Effector memory CD4-positive, alpha-beta T cell (primary cell): ENCODE measurements around the gene ULBP1.
"Not testable (repeated sequence)": the region's sequence is repeated elsewhere in the genome, so short reads cannot be mapped to it uniquely, and the experiment has no call there.

Experiments used
- DNase-seq, 3 donors: peaks; one replicate each; pipeline ENCODE4 v3.0.0-alpha.2; 2020
- H3K27ac ChIP-seq: 2 replicates; pipeline ENCODE4 v1.7.0; 2013; ENCODE audit warnings: mild to moderate bottlenecking, low read length, moderate library complexity; ENCODE audit not compliant: insufficient read depth, poor library complexity, severe bottlenecking
- H3K27me3 ChIP-seq: replicated peaks from 2 replicates; pipeline ENCODE4 v1.7.0; 2013; ENCODE audit warnings: mild to moderate bottlenecking, low read length; ENCODE audit not compliant: insufficient read depth, control insufficient read depth, poor library complexity, severe bottlenecking
- H3K36me3 ChIP-seq: 2 replicates; pipeline ENCODE4 v1.7.0; 2013; ENCODE audit warnings: mild to moderate bottlenecking, low read length, moderate library complexity; ENCODE audit not compliant: control insufficient read depth, insufficient read depth
- H3K4me1 ChIP-seq: 2 replicates; pipeline ENCODE4 v1.7.0; 2013; ENCODE audit warnings: low read length, mild to moderate bottlenecking; ENCODE audit not compliant: control insufficient read depth, insufficient read depth, poor library complexity, severe bottlenecking
- H3K4me3 ChIP-seq: 2 replicates; pipeline ENCODE4 v1.7.0; 2013; ENCODE audit warnings: low read length, low read depth, mild to moderate bottlenecking; ENCODE audit not compliant: insufficient read depth, poor library complexity, severe bottlenecking
- H3K9me3 ChIP-seq: 2 replicates; pipeline ENCODE4 v1.7.0; 2013; ENCODE audit warnings: mild to moderate bottlenecking, low read length, moderate library complexity; ENCODE audit not compliant: control insufficient read depth

The ULBP1 gene

GRCh38 chr6:149933036-149933435 lies 30.7 kb upstream of the ULBP1 start:
- Histone ChIP-seq H3K4me3 (no peak overlapping the region), H3K36me3 (no peaks in the 10 kb centered on the region), H3K9me3 (no peaks in the 10 kb centered on the region), H3K4me1 (no peaks in the 10 kb centered on the region), H3K27me3 (peaks cover 54% of the 10 kb centered on the region), H3K27ac (no peak overlapping the region)
- DNase-seq = no peak

DNA sequence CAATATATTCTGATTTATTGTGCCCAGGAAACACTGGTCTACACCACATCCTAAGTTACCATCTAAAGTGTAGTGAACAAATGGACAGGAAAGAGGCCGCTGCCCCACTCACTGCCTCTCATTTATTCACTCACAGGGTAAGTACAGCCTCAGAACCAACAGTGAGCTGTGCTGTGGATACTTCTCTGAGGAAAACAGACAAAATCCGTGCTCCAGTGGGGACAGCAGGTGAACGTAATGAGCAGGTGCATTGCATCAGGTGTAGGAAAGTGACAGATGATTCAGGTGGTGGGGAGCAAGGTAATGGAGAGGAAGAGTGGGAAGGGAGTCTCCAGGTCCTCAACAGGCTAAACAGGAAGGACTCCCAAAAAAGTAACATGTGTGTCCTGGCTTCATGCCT lies 30.3 kb upstream of the ULBP1 start:
- Histone ChIP-seq H3K4me1 (peaks cover 4% of the 10 kb centered on the region), H3K36me3 (no peaks in the 10 kb centered on the region), H3K4me3 (no peak overlapping the region), H3K9me3 (no peaks in the 10 kb centered on the region), H3K27me3 (peaks cover 58% of the 10 kb centered on the region), H3K27ac (no peak overlapping the region)
- no peak for DNase-seq

DNA sequence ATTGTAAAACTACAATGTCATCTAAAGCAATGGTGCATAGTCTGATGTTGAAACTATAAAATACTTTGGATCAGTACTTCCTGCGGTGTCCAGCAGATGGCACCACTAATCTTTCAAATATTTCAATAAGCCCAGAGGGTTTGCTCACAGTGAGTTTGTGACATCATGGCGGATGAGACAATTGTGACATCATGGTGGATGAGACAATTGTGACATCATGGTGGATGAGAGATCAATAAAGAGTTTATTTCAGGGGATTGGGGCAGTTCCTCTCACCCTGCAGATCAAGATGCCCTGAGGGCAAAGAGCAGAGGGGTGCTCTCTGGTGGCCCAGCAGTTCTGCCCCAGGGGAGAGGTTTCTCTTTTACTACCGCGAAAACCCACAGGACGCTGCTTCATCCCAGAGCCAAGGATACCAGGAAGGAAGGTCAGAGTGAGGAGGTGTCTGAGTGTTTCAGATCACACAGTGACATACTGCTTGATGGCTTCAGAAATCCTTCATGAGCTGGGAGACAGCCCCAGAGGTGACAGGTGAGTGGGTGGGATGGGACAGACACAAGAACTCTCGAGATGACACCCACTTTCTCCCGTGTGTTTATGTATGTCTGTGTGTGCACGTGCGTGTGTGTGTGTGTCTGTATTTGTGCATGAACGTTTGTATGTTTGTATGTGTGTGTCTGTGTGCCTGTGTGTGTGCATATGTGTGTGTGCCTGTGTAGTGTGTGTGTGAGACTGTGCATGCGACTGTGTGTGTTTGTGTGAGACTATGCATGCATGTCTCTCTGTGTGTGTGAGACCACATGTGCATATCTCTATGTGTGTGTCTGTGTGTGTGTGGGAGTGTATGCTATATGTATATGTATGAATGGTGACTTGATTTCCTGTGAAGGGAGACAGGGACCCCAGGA lies 29.2 kb upstream of the ULBP1 start:
- Histone ChIP-seq H3K36me3 (no peaks in the 10 kb centered on the region), H3K27ac (no peak overlapping the region), H3K4me3 (no peak overlapping the region), H3K9me3 (no peaks in the 10 kb centered on the region), H3K4me1 (peaks cover 14% of the 10 kb centered on the region), H3K27me3 (peaks cover 63% of the 10 kb centered on the region)
- DNase-seq = peak; percentile 44 to 62 (median 47)

DNA sequence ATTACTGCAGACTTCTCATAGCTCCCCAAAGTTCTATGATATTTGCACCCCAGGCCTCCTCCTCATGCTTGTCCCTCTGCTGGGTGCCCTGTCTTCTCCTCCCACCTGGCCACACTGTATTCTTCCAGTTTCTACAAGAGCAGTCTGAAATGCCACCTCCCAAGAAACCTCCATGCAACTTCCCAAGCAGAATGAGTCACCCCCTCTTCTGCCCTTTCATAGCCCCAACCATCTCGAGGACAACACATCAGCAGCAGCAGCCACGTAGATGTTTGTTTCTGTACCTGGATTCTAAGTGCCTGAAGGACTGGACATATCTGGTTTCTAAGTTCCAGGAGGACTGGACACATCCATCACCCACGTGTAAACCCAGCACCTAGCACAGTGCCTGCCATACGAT lies 28.5 kb upstream of the ULBP1 start:
- Histone ChIP-seq H3K4me1 (peaks cover 14% of the 10 kb centered on the region), H3K9me3 (no peaks in the 10 kb centered on the region), H3K36me3 (no peaks in the 10 kb centered on the region), H3K27me3 (peaks cover 64% of the 10 kb centered on the region), H3K4me3 (no peak overlapping the region), H3K27ac (no peak overlapping the region)
- DNase-seq = no peak

- DNase-seq = no peak
- H3K4me1 ChIP-seq = peaks cover 16% of the 10 kb centered on the region
- H3K27ac ChIP-seq = no peak overlapping the region
- H3K36me3 ChIP-seq = no peaks in the 10 kb centered on the region
- H3K9me3 ChIP-seq = no peaks in the 10 kb centered on the region
- H3K27me3 ChIP-seq = peaks cover 66% of the 10 kb centered on the region
- H3K4me3 ChIP-seq = no peak overlapping the region
These were observed 28.1 kb upstream of the ULBP1 start for GRCh38 chr6:149935668-149936067.

DNA sequence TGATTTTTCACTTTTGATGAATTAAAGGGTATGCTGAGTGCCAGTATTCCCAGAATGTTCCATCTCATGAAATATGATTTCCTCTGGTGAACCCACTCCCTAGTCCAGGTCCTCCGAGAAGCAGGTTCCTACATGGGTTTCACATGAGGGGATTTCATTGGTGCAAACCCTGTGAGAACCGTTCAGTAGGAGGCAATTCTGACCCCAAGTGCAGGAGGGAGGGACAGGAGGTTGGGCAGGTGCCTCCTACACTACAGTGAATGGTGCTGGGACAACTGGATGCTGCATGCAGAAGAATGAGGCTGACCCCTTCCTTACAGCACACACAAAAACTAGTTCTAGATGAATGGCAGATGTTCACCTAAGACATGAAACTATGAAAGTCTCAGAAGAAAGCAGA lies 27.0 kb upstream of the ULBP1 start:
- no peak overlapping the region for H3K27ac ChIP-seq
- H3K9me3 ChIP-seq = no peaks in the 10 kb centered on the region
- peaks cover 63% of the 10 kb centered on the region for H3K27me3 ChIP-seq
- H3K4me1 ChIP-seq = peaks cover 25% of the 10 kb centered on the region
- no peak for DNase-seq
- no peak overlapping the region for H3K4me3 ChIP-seq
- no peaks in the 10 kb centered on the region for H3K36me3 ChIP-seq

DNA sequence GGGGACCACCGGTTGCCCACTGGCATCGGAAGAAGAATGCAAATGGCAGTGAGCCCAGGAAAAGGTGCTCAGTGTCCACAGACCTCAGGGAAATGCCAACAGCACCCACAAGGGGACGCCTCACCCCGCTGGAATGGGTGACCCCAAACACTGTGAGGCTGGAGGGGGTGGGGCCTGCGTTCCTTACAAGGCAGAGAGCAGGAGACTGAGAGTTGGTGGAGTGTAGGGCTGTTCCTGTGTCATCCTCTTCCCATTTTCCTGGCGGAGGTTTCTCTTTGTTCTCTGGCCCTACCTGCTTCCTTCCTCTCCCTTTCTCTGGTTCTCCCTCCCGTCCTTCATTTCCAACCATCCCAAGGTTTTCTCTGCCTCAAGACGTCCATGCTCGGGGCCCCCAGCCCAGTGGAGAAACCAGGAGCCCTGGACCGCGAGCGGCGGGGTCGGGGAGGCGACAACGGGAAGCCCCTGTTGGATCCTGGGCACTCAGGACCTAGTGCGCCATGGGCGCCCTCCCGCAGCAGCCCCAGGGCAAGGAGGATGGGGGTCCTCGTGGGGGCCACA lies 25.7 kb upstream of the ULBP1 start:
- not testable (repeated sequence) for H3K9me3 ChIP-seq, H3K36me3 ChIP-seq, DNase-seq
- H3K27me3 ChIP-seq = peaks cover 56% of the 10 kb centered on the region
- H3K4me1 ChIP-seq = peaks cover 33% of the 10 kb centered on the region
- peak overlapping the region; percentile 51 for H3K4me3 ChIP-seq
- peak overlapping the region; percentile 32 for H3K27ac ChIP-seq

- peaks cover 56% of the 10 kb centered on the region for H3K27me3 ChIP-seq
- H3K4me1 ChIP-seq = peaks cover 33% of the 10 kb centered on the region
- peak overlapping the region; percentile 51 for H3K4me3 ChIP-seq
- H3K9me3 ChIP-seq = no peaks in the 10 kb centered on the region
- H3K27ac ChIP-seq = peak overlapping the region; percentile 32
- H3K36me3 ChIP-seq = no peaks in the 10 kb centered on the region
- DNase-seq = peak; percentile 43 to 57 (median 48)
These were observed 25.0 kb upstream of the ULBP1 start for GRCh38 chr6:149938571-149939355.

- H3K4me3 ChIP-seq = peak overlapping the region; percentile 51
- no peak for DNase-seq
- H3K36me3 ChIP-seq = no peaks in the 10 kb centered on the region
- H3K27me3 ChIP-seq = peaks cover 56% of the 10 kb centered on the region
- no peaks in the 10 kb centered on the region for H3K9me3 ChIP-seq
- H3K4me1 ChIP-seq = peaks cover 33% of the 10 kb centered on the region
- H3K27ac ChIP-seq = no peak overlapping the region
These were observed 24.4 kb upstream of the ULBP1 start for GRCh38 chr6:149939356-149939648.
